Activated CD8-positive, alpha-beta T cell treated with anti-CD3 and anti-CD28 coated beads, Interleukin-2, amount 10 ng/mL, durations not matched to agents 7 days and 5 days (primary cell): ENCODE results near the gene PON3. TPM values are rescaled to one million over a fixed set of nuclear protein-coding genes. Genes with fewer than 3 reads are reported as not detected.
"Not testable (repeated sequence)": the region's sequence is repeated elsewhere in the genome, so short reads cannot be mapped to it uniquely, and the experiment has no call there.

Source experiments
- ATAC-seq: fragments of 150-1000 bp; cut with Tn5 transposase; one replicate; pipeline ENCODE4 v1.10.0; 2021; ENCODE audit warnings: moderate library complexity
- CTCF ChIA-PET: fragments of 350-600 bp; sonication (Branson Sonifier 250); formaldehyde crosslinking; loops from one replicate; lab custom pipeline; 2021; ENCODE audit warnings: antibody characterized with exemption; lab: Charles Lee
- POLR2A ChIA-PET: fragments of 350-600 bp; sonication (Branson Sonifier 250); formaldehyde crosslinking; loops from one replicate; lab custom pipeline; 2021; ENCODE audit warnings: antibody characterized with exemption; lab: Charles Lee
- DNase-seq: peaks from one replicate; pipeline ENCODE4 v3.0.0-alpha.2; 2020
- H3K27ac Mint-ChIP-seq: one replicate; pipeline ENCODE4 v1.8.0; 2021; ENCODE audit warnings: mild to moderate bottlenecking, mixed read lengths
- H3K27me3 Mint-ChIP-seq: one replicate; pipeline ENCODE4 v1.8.0; 2021; ENCODE audit warnings: low read depth, mixed read lengths
- H3K36me3 Mint-ChIP-seq: one replicate; pipeline ENCODE4 v1.8.0; 2021; ENCODE audit warnings: low read depth, mixed read lengths
- H3K4me1 Mint-ChIP-seq: one replicate; pipeline ENCODE4 v1.8.0; 2021; ENCODE audit warnings: low read depth, mixed read lengths
- H3K4me3 Mint-ChIP-seq: one replicate; pipeline ENCODE4 v1.8.0; 2021; ENCODE audit warnings: mild to moderate bottlenecking, mixed read lengths
- H3K9me3 Mint-ChIP-seq: one replicate; pipeline ENCODE4 v1.8.0; 2022; ENCODE audit warnings: mixed read lengths; ENCODE audit not compliant: insufficient read depth
- total RNA-seq, 2 experiments: library from RNA; stranded (reverse); gene quantifications; one replicate each; pipeline ENCODE4 v1.2.3, GENCODE V29; 2021

Gene PON3
- total RNA-seq, 2 experiments from 2014 or later: not detected

DNA sequence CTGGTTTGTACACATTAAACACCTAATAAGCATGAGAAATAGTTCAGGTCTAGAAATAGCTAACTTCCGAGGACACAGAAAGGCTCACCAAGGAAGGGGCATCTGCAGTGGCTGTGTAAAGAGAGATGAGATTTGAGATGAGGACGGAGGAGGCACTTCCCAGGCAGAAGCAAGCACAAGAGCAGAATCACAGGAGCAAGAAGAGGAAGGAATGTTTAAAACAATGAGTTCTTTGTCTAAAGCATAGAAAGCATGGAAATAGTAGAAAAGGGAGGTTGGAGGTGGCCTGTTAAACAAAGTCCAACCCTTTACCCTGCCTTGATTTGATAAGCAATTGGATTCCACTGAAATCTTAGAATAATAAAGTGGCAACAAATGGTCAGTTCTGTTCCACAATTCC, 11.6 kb upstream of the PON3 start:
- Mint-ChIP-seq H3K4me1 (no peaks in the 10 kb centered on the region), H3K27me3 (no peaks in the 10 kb centered on the region), H3K9me3 (no peaks in the 10 kb centered on the region), H3K4me3 (no peak overlapping the region), H3K36me3 (no peaks in the 10 kb centered on the region), H3K27ac (no peak overlapping the region)
- ATAC-seq (no peak), DNase-seq (no peak)
- ChIA-PET POLR2A (no interaction called here), CTCF (interaction anchor here (3.6 kb wide), 1 partner anchor 12 kb away, joined by 17 read pairs; the partner anchor contains the start of gene PON3)

GRCh38 chr7:95405800-95406199, 9.6 kb upstream of the PON3 start:
- ChIA-PET POLR2A (no interaction called here), CTCF (interaction anchor here (3.6 kb wide), 1 partner anchor 10 kb away, joined by 17 read pairs; the partner anchor contains the start of gene PON3)
- Mint-ChIP-seq H3K27me3 (no peaks in the 10 kb centered on the region), H3K27ac (no peak overlapping the region), H3K4me1 (no peaks in the 10 kb centered on the region), H3K36me3 (no peaks in the 10 kb centered on the region), H3K9me3 (no peaks in the 10 kb centered on the region), H3K4me3 (no peak overlapping the region)
- no peak for ATAC-seq
- no peak for DNase-seq

- Mint-ChIP-seq H3K36me3 (no peaks in the 10 kb centered on the region), H3K27ac (no peak overlapping the region), H3K27me3 (peaks cover 4% of the 10 kb centered on the region), H3K4me3 (no peak overlapping the region), H3K4me1 (no peaks in the 10 kb centered on the region), H3K9me3 (no peaks in the 10 kb centered on the region)
- ATAC-seq (no peak), DNase-seq (no peak)
- ChIA-PET CTCF (interaction anchor here (3.6 kb wide), 1 partner anchor 9 kb away, joined by 17 read pairs; the partner anchor contains the start of gene PON3), POLR2A (no interaction called here)
Observed at GRCh38 chr7:95405208-95405607, 9.0 kb upstream of the PON3 start.

GRCh38 chr7:95404316-95404865, 8.2 kb upstream of the PON3 start:
- Mint-ChIP-seq H3K36me3 (no peaks in the 10 kb centered on the region), H3K27ac (no peak overlapping the region), H3K4me1 (no peaks in the 10 kb centered on the region), H3K27me3 (peaks cover 5% of the 10 kb centered on the region), H3K9me3 (no peaks in the 10 kb centered on the region), H3K4me3 (no peak overlapping the region)
- no peak for DNase-seq
- ATAC-seq: no peak
- ChIA-PET CTCF (interaction anchor here (3.6 kb wide), 1 partner anchor 8 kb away, joined by 17 read pairs; the partner anchor contains the start of gene PON3), POLR2A (no interaction called here)

DNA sequence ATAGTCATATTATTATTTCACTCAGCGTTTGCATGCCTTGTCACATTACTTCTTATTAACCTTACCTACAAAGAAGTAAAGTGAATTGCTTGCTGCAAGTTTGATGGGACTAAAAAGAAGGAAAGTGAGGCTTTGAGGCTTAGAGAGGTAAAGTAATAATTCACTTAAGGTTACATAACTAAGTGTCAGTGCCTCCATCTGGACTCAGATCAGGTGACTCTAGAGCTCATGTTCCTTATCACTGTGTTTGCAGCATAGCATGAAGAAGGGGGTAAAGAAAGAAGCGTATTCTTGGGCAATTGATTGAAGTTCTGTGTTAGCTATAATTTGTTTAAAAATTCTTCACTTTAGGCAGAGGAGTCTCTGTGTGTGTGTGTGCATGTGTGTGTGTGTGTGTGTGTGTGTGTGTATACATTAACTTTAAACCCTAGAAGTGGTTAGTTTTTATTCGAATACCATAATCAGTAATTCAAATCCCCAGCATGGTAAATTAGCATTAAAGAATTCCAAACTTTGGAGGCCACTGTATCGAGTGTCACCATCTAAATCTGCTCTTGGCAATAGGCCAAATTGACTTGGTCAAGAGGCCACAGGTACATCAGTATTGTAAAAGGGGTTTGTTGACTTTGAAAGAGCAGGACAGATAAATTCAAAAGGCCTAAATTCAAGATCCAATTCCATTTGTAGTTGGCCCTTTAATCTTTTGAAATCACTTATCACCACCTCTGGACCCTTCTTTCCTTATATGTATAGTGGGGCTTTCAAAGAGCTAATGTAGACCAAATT, 2.2 kb upstream of the PON3 start:
- Mint-ChIP-seq H3K27ac (no peak overlapping the region), H3K27me3 (peaks cover 28% of the 10 kb centered on the region), H3K36me3 (no peaks in the 10 kb centered on the region), H3K4me3 (no peak overlapping the region), H3K4me1 (peaks cover 6% of the 10 kb centered on the region), H3K9me3 (no peaks in the 10 kb centered on the region)
- ChIA-PET POLR2A (no interaction called here), CTCF (interaction anchor here (1.1 to 2.8 kb wide), 2 partner anchors 13 to 37 kb away, joined by 3 to 15 read pairs; partner anchors contain the start of gene PON2)
- DNase-seq (no peak), ATAC-seq (no peak)

- H3K4me1 Mint-ChIP-seq: peaks cover 6% of the 10 kb centered on the region
- DNase-seq (no peak), ATAC-seq (no peak)
- H3K27me3 Mint-ChIP-seq: peaks cover 32% of the 10 kb centered on the region
- no peak overlapping the region for H3K4me3 Mint-ChIP-seq
- ChIA-PET CTCF (interaction anchor here (1.1 to 2.8 kb wide), 2 partner anchors 14 to 38 kb away, joined by 3 to 15 read pairs; partner anchors contain the start of gene PON2), POLR2A (no interaction called here)
- H3K36me3 Mint-ChIP-seq: no peaks in the 10 kb centered on the region
- H3K9me3 Mint-ChIP-seq: no peaks in the 10 kb centered on the region
- H3K27ac Mint-ChIP-seq: no peak overlapping the region
Observed at GRCh38 chr7:95397381-95397780, 1.2 kb upstream of the PON3 start.

DNA sequence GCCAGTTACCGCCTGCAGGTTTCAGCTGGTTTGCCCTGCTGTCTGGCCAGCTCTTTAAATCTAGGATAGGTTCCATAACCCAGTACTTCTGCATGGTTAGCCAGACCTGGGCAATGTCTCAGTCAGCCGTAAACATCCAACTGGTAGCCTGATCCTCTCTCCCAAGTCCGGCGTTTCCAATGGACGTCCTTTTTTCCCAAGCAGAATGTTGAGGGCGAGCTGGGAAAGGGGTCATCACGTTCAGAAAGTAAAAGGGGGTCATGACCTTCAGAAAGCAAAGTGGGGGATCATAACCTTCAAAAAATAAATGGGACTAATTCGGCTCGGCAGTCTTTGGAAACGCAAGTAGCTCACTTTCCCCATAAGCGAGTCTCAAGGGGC, 430 bp downstream of the PON3 start:
- peaks cover 34% of the 10 kb centered on the region for H3K27me3 Mint-ChIP-seq
- POLR2A ChIA-PET: no interaction called here
- peaks cover 6% of the 10 kb centered on the region for H3K4me1 Mint-ChIP-seq
- ATAC-seq: no peak
- H3K36me3 Mint-ChIP-seq: no peaks in the 10 kb centered on the region
- no peak overlapping the region for H3K27ac Mint-ChIP-seq
- DNase-seq: no peak
- CTCF ChIA-PET: interaction anchor here (0.7 to 2.8 kb wide), 13 partner anchors 9 to 291 kb away, joined by 3 to 18 read pairs (median 3); no protein-coding TSS in a partner anchor
- no peaks in the 10 kb centered on the region for H3K9me3 Mint-ChIP-seq
- H3K4me3 Mint-ChIP-seq: peak overlapping the region; percentile 57

DNA sequence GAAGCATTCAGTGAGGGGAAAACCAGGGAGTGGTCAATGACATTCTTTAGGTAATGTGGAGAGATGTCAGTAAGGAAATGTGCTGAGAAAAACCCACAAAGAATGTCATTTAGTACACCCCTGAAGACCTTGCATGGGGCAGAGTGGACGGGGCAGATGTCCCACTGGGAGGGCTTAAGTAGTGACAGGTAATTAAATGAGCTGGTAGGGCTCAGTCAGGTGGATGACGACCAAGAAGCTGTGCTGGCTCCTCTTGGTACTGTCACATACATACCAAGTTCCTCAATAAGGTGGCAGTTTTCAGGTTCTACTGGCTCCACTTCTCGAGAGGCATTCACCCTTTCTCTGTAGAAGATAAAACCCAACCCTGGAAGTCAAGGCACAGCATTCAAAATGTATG, 1.8 kb downstream of the PON3 start:
- ATAC-seq (no peak), DNase-seq (no peak)
- no peaks in the 10 kb centered on the region for H3K9me3 Mint-ChIP-seq
- no peak overlapping the region for H3K4me3 Mint-ChIP-seq
- peaks cover 6% of the 10 kb centered on the region for H3K4me1 Mint-ChIP-seq
- CTCF ChIA-PET: no interaction called here
- H3K27me3 Mint-ChIP-seq: peaks cover 33% of the 10 kb centered on the region
- no peak overlapping the region for H3K27ac Mint-ChIP-seq
- H3K36me3 Mint-ChIP-seq: no peaks in the 10 kb centered on the region
- POLR2A ChIA-PET: no interaction called here

DNA sequence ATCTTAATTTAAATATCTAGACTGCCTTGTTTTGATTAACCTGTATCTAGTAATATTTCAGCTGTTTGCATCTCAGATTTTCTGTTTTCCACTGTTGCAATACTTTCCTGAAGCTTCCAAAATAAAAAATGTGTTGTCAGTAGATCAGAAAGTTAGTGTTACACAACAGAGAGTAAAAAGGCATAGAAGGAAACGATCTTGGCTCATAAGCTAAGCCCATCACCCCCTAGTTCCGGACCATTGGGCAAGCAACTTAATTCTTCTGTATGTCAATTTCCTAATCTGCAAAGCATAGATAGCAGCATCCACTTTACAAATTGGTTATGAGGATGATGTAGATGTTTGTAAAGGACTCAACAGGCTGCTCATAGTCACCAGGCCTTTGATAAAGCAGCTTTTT, 4.4 kb downstream of the PON3 start:
- ChIA-PET POLR2A (no interaction called here), CTCF (no interaction called here)
- no peak for ATAC-seq
- Mint-ChIP-seq H3K27me3 (peaks cover 24% of the 10 kb centered on the region), H3K4me3 (no peak overlapping the region), H3K9me3 (no peaks in the 10 kb centered on the region), H3K36me3 (no peaks in the 10 kb centered on the region), H3K27ac (no peak overlapping the region), H3K4me1 (peaks cover 3% of the 10 kb centered on the region)
- DNase-seq: no peak

DNA sequence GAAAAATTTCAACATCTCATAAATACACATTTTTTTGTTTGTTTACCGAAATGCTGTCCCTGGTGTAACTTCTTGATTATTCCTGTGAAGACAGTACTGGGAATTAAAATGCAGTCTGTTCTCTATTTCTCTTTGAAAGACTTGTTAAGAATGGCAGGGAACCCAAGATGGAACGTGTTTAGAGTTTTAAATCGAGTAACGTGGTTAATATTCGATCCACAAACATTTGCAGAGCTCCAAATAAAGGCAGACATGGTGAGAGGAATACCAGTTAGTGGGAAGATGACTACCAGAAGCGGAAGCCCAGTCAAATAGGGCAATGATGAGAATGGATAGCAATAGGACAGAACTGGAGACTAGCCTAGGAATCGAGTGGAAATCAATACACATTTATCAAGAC, 6.7 kb downstream of the PON3 start:
- Mint-ChIP-seq H3K4me1 (no peaks in the 10 kb centered on the region), H3K27ac (no peak overlapping the region), H3K27me3 (peaks cover 20% of the 10 kb centered on the region), H3K36me3 (no peaks in the 10 kb centered on the region), H3K4me3 (no peak overlapping the region), H3K9me3 (no peaks in the 10 kb centered on the region)
- ATAC-seq: no peak
- DNase-seq: no peak
- ChIA-PET CTCF (no interaction called here), POLR2A (no interaction called here)

- H3K4me3 Mint-ChIP-seq, ATAC-seq, H3K4me1 Mint-ChIP-seq, H3K27me3 Mint-ChIP-seq, H3K27ac Mint-ChIP-seq, DNase-seq, H3K36me3 Mint-ChIP-seq, H3K9me3 Mint-ChIP-seq, CTCF ChIA-PET, POLR2A ChIA-PET: not testable (repeated sequence)
Observed at GRCh38 chr7:95379457-95379856, 16.7 kb downstream of the PON3 start.
